NCI-H774 (cell line): ENCODE data around the gene NDUFA7.
A peak's percentile ranks its signal among the peaks of the same experiment; 100 is the strongest.
"Not testable (repeated sequence)": the region's sequence is repeated elsewhere in the genome, so short reads cannot be mapped to it uniquely, and the experiment has no call there.

Source experiments
- DNase-seq: peaks from one replicate; lab custom pipeline; 2025; lab: John Stamatoyannopoulos, UW

Gene NDUFA7

DNA sequence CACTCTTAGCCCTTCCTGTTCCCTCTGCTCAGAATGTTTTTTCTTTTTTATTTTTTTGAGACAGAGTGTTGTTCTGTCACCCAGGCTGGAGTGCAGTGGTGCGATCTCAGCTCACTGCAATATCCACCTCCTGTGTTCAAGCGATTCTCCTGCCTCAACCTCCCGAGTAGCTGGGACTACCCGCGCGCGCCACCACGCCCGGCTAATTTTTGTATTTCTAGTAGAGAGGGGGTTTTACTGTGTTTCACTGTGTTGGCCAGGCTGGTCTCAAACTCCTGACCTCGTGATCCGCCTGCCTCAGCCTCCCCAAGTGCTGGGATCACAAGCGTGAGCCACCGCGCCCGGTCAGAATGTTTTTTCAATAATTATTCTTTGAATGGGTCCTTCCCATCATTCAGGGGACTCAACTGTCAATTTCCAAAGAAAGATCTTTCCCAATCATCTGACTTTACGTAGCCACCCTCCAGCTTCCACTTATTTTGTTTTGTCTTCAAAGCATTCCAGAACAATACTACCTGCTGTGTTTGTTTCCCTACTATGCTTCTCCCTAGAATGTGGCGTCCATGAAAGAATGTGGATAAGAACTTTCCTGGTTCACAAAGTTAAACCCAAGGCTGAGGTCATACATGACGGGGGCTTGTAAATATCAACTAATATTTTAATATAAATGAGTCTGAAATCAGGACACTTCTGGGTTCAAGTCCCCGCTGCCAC, 1.2 kb downstream of the NDUFA7 start:
- DNase-seq: no peak

DNA sequence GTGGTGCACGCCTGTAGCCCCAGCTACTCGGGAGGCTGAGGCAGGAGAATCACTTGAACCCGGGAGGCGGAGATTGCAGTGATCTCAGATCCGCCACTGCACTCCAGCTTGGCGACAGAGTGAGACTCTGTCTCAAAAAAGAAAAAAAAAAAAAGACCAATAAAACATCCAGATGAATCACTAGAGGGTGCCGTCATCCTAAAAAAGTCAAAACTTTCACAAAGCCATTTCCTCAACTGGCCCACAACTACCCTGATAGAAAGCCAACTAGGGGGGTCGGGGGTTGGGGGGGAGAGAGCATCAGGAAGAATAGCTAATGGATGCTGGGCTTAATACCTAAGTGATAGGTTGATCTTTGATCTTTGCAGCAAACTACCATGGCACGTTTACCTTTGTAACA, 2.3 kb downstream of the NDUFA7 start:
- DNase-seq: not testable (repeated sequence)

DNA sequence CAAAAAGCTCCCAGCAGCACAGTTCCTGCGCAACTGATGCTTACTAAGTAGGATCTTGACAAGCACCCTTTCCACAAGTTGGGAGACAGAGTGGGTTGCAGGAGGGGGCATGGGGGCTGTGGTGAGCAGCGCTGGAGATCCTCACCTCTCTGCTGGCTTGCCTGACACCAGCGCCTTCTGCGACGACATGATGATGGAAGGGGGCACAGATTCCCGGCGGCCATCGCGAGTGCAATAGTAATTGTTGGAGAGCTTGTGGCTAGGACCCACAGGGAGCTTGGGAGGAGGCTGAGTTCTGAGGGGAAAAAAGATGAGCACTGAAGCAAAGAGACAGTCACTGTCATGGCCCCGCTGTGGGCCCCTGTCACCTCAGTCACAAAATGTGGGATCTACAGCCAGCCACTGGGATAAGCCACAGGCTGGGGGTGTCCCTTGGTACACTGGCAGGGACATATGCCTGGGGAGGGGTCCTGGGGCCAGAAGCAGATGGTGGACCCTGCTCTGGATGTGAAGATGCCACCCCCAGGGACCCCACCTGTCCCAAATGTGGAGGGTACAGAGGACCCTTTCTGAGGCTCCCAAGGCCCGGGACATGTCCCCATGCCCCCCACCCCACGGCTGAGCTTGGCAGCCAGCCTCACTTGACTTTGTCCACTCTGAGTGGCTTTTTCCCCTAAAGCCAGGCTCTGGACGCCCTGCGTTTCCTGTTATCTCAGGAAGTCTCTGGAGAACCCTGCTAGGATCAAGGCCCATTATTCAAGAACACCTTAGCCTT, 4.6 kb downstream of the NDUFA7 start:
- no peak for DNase-seq

DNA sequence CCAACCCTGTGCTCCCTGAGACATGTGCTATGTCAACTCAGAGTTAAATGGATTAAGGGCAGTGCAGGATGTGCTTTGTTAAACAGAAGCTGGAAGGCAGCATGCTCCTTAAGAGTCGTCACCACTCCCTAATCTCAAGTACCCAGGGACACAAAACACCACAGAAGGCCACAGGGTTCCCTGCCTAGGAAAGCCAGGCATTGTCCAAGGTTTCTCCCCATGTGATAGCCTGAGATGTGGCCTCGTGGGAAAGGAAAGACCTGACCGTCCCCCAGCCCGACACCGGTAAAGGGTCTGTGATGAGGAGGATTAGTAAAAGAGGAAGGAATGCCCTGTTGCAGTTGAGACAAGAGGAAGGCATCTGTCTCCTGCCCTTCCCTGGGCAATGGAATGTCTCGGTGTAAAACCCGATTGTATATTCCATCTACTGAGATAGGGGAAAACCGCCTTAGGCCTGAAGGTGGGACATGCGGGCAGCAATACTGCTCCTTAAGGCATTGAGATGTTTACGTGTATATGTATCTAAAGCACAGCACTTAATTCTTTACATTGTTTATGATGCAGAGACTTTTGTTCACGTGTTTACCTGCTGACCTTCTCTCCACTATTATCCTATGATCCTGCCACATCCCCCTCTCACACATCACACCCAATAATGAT, 6.1 kb downstream of the NDUFA7 start:
- not testable (repeated sequence) for DNase-seq

DNA sequence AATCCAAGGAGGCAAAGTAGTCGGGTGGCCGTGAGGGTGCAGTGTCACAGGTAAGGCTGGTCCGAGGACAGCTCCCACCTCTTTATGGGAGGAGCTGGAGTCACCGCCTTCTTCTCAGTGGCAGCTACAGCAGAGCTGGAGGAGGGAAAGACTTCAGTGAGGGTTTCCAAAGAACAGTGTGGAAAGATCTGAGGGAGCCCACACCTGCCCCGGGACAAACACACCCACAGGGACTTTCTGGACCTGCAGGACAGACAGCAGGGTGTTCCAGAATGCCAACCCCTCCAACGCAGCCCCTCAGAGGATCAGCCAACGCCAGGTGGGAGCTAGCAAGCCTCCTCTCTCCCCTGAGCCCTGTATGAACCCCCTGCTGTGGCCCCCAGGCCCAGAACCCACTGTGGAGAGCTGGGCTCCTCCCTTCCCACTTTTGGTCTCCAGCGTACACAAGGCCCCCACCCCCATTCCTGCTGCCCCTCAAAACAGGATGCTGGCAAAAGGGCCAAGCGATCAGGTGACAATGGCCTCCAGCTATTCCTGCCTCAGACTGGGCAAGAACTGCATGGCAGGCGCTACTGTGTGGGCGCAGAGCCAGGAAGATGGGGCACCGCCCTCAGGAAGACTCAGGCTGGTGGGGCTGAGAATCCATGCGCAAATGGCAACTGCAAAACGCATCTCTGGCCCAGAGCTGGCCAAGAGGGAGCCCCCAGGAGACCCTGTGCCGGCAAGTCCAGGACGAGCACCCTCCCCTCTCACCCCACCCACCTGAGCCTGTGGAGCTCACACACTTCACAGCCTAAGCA, 9.5 kb downstream of the NDUFA7 start:
- no peak for DNase-seq

DNA sequence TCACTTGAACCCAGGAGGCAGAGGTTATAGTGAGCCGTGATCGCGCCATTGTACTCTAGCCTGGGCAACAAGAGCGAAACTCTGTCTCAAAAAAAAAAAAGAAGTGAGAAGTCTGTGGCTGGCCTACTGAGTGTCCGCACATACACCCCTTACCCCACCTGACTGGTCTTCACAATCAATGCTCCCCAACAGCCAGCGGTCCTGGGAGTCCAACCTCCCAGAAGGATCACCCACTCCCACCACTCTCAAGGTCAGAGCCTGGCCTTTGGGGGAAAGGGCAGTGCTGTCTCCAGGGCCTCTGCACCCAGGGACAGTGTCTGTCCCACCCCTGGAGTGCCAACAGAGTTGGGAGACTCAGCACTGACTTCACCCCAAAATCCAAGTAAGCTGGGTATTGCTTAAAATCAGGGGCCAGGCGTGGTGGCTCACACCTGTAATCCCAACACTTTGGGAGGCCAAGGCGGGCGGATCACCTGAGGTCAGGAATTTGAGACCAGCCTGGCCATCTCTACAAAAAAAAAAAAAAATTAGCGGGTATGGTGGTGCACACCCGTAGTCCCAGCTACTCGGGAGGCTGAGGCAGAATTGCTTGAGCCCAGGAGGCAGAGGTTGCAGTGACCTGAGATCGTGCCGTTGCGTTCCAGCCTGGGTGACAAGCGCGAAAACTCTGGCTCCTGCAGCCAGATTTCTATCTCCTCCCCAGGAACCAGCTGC, 10.7 kb downstream of the NDUFA7 start:
- no peak for DNase-seq

DNA sequence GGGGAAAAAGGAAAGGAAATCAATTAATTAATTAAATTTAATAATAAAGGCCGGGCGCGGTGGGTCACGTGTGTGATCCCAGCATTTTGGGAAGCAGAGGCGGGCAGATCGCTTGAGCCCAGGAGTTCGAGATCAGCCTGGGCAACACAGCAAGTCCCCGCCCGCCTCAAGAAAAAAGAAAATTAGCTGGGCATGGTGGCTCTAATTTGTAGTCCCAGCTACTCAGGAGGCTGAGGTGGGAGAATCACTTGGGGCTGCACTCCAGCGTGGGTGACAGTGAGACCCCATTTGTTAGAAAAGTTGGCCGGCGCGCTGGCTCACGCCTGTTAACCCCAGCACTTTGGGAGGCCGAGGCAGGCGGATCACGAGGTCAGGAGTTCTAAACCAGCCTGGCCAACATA, 12.3 kb downstream of the NDUFA7 start:
- DNase-seq: no peak

DNA sequence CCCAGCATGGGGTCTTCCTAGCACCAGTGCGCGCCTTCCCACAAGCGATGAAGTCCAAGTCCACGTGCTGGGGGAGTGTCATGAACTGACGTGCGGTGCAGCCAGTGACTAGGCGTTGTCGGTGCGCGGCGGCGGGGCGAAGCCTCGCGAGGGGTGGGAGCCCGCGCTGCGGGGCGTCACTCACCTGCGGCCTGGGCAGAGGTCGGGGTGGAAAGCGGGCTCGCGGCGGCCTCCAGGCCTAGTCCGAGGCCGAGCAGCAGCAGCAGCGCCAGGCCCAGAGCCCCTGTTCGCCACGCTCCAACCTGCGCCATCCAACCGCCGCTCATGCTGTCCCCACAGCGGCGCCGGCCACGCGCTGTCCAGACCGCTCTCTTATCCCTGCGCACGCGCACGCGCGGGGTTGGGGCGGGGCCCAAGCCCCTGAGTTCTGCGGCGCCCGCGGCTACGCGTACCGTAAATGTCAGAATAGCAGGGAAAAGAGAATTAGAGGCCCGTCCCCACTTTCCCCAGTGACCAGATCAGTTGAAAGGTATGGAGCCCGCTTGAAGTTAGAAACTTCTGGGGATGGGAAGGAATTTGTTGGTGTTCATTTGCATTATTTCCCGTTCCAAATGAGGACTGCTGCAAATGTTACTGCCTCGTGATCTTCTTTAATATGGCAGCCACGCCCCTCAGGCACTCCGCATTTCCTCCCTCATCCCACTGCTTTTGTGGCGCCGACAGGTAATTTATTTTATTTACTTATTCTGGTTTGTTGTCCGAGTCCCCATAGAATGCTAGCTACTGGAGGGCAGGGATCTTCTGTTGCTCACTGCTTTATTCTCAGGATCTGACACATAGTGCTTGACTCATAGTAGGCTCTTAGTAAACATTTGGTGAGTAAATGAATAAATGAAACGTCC, 13.0 kb downstream of the NDUFA7 start, which contains the start of gene CD320:
Gene CD320 (minus strand): TSS at position 394 of the 902 bp plus-strand sequence. CDS start 68 bp downstream, at position 326.
- DNase-seq: peak; percentile 90

DNA sequence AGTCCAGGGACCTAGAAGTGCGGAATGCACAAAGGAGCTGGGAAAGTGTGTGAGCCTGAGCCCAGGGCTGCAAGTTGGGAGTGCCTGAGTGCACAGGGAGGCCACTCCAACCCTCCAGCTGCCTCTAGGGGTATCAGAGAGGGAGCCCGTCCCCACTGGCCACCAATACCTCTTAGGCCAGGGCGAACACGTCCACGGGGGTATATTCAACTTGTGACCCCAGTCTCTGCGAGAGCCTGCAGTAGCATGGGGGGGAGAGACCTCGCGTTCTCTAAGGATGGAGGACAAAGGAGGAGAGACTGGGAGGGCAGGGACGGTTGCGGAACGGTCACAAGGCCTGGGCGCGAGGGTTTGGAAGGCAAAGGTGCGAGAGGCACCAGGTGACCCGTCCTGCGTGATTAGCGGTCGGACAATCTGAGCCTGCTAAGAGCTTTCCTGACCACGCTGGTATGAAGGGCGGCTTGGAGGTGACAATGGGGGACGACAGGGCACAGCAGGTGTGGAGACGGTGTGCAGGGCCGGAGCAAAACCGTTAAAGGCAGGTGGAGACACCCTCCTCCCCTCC, 13.7 kb downstream of the NDUFA7 start:
- no peak for DNase-seq

DNA sequence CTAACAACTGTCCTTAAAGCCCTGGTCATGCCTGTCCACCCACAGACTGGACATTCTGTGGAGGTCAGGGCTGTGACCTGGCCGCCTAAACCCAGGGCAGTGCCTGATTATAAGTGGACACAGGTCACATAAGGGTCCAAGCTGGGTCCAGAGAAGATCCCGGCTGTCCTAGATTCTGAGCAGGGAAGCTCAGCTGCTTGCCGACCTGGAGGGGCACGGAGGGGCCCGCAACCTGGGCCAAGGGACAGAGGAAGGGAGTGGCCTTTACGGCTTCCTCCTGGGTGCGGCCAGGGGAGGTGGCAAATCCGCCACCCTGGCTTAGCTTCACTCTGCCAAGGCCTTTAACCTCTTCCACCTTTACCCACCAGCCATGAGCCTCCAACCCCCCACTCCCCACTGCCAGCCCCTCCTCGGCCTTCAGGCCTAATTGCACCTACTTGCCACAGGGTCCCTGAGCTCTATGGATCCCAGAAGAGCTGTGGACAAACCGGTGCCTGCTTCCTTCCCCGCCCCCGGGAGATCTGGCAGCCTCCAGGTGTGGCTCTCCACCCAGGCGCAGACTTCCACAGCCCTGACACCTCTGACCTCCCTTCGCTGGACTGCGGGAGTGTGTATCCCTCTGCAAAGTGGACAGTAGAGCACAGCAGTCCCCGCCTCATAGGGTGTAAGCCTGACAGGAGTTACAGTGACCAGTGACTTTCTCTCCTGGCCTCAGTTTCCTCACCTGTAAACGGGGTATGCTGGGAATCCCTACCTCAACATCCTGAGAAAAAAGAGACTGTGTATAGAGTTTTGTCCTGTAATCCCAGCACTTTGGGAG, 14.7 kb downstream of the NDUFA7 start:
- no peak for DNase-seq

DNA sequence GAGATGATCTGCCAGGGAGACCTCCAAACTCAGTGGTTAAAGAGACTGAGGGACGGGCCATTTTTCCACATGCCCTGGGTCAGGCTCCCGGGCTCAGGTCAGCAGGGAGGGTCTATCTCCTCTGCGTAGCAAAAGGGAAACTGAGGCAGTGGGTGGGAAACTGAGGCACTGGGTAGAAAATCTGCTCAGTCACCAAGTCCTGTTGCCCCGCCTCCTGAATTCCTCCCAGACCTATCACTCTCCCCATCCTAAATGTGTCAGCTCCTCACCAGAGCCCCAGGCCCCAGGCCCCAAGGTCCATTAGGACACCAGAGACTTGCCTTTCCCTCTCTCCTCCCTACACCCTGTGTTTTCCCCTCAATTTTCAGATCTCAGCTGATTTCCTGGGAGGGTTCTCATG, 15.4 kb downstream of the NDUFA7 start:
- DNase-seq: no peak

DNA sequence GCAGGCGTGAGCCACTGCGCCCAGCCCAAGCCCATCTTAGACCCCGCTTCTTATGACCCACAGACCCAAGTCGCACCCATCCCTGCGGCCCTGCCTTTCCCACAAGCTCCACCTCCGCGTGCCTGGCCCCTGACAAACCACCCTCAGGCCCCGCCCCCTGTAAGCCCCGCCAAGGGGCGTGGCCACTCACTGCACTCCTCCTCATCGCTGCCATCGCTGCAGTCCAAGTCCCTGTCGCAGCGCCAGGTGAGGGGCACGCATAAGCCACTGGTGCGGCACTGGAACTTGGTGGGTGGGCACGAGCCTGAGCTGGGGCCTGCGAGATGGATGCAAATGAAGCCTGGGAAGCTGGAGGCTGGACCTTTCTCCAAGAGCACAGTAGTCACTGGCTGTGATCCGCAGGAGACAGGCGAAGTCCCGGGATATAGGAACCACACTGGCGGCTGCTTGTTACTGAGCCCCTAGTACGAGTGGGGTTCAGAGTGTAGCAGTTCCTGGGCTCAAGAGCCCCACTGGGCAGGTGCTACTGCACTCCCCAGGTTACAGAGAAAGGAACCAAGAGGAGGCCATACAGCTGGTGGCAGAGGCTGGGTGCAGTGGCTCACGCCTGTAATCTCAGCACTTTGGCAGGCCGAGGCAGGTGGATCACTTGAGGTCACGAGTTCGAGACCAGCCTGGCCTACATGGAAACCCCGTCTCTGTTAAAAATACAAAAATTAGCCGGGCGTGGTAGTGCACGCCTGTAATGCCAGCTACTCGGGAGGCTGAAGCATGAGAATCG, 16.1 kb downstream of the NDUFA7 start:
- no peak for DNase-seq

DNA sequence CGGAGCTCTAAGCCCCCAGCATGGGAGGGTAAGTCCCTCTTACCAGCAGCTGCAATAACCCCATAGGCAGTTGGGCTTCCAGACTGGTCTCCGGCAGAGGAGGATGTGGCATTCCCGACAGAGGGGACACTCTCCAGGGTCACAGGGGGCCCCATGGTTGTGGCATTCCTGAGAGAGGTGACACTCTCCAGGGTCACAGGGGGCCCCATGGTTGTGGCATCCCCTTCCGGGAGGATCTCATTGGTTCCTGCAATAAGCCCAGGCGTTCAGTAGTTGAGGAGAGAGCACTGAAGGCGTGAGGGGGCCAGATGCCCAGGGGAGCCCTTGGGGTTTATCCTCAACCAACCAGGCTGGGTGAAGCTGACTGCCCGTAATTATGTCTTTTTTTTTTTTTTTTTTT, 18.4 kb downstream of the NDUFA7 start:
- DNase-seq: no peak

DNA sequence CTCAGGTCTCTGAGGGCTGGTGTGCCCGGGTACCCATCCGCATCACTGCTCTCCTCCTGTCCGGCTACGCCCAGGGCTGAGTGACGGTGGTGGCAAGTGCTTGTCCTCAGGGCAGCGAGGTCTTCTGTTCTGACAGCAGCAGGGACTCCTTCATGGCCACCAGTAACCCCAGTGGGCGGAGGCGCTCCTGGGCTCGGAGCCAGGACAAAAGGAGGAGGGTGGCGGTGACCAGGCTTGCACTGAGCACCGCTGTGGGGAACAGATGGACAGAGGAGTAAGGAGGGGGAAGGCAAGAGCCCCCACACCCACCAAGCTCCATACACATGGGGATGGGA, 18.9 kb downstream of the NDUFA7 start:
- DNase-seq: no peak

DNA sequence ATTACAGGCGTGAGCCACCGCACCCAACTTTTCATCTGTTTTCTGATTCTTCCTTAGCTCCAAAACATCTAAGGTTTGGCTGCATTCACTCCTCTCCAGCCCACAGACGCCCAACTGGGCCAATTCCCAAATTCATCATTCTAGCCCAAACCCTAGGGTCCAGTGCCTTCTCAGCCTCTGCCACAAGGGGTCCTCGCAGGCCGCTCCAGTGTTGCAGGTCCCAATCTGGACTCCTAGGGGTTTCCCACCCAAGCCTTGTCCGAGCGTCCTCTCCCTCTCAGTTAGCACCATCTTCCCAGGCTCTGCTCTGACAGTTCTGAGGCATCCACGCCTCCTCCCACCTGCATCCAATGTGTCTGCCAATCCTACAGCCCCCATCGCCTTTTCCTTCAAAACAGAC, 29.8 kb downstream of the NDUFA7 start:
- DNase-seq: not testable (repeated sequence)

DNA sequence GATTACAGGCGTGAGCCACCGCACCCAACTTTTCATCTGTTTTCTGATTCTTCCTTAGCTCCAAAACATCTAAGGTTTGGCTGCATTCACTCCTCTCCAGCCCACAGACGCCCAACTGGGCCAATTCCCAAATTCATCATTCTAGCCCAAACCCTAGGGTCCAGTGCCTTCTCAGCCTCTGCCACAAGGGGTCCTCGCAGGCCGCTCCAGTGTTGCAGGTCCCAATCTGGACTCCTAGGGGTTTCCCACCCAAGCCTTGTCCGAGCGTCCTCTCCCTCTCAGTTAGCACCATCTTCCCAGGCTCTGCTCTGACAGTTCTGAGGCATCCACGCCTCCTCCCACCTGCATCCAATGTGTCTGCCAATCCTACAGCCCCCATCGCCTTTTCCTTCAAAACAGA, 44.7 kb downstream of the NDUFA7 start:
- DNase-seq: not testable (repeated sequence)

DNA sequence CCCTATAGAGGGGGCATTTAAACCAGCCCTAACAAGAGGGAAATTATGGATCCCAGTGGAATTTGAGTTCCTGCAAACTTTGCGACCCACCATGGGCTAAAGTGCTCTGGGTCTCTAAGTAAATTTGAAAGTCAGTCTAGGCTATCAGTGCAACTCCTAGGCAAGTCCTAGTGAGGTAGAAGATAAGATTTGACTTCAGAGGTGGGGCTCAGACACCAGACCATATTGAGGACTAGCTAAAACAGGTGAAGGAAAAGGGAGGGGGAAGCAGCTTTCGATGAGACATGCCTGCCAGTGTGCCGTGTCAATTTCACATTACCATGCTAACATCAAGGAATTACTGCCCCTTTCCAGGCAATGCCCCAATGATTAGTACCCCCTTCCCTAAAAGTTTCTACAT, 51.5 kb downstream of the NDUFA7 start:
- no peak for DNase-seq

DNA sequence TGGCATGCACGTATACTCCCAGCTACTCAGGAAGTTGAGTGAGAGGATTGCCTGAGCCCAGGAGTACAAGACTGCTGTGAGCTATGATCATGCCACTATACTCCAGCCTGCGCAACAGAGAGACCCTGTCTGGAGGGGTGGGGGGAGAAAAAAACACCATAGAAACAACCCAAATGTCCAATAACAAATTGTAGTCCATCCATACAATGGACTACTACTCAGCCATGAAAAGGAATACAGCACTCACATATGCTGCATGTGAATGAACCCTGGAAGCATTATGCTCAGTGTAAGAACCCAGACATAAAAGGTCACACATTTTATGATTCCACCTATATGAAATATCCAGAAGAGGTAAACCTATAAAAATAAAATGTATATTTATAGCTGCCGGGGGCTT, 55.3 kb downstream of the NDUFA7 start:
- DNase-seq: no peak
